ENCODE results near the gene SYT2. TPM values are rescaled to one million over a fixed set of nuclear protein-coding genes. Genes with fewer than 3 reads are reported as not detected.

The SYT2 gene
- total and polyA plus RNA-seq, 9 of the 15 experiments (the other 6 are each of a cell fraction or from before 2014, with no cell fraction given): not detected

DNA sequence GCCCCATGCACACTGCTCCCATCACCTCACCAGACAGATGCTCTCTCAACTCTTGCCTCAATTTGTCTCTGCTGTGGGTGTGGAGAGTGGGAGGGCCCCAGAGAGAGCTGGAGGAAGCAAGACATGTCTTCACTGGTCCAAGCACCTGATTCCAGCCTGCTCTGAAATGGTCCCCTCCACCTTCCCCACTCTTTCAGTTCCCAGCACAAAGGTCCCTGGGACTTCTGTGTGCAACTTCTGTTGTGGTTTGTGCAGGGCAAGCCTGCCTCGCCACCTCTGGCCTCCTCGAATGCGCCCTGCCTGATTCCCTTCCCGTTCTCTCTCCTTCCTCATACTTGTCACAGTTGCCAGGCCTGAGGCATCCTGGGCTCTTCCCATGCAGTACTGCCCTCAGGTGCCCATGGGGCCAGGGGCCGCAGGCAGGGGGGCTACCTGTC, 119.3 kb downstream of the SYT2 start:
- 56% methylated on average over 5 of the region's 5 CpGs for WGBS (ENCODE audit: insufficient coverage, low coverage, missing lambda C conversion rate)
- H3K9me1 ChIP-seq (ENCODE audit: control insufficient read depth, insufficient read depth, low read length): no peaks in the 10 kb centered on the region
- peak; percentile 14; the same call in 2 of the 3 replicates for ATAC-seq
- H3K9me3 ChIP-seq (replicated peaks; ENCODE audit: control insufficient read depth, insufficient read depth, low read depth, low read length): no peaks in the 10 kb centered on the region
- TF ChIP-seq KDM5B (IDR thresholded peaks at IDR 0.05; ENCODE audit: insufficient replicate concordance, low read depth, low read length) (no peak), KDM1A (IDR thresholded peaks at IDR 0.05) (no peak), ARID2 (IDR thresholded peaks at IDR 0.05) (no peak), BCL6 (CRISPR knock-in tag; IDR thresholded peaks at IDR 0.05) (no peak), CCAR2 (IDR thresholded peaks at IDR 0.05; ENCODE audit: low read depth, low read length) (no peak), KAT7 (CRISPR knock-in tag; IDR thresholded peaks at IDR 0.05; ENCODE audit: borderline replicate concordance) (no peak), ZNF311 (CRISPR knock-in tag; IDR thresholded peaks at IDR 0.05) (no peak), SIX5 (IDR thresholded peaks at IDR 0.05; ENCODE audit: borderline replicate concordance in 1 of 2, insufficient read depth in 1 of 2, low read depth in 1 of 2, low read length in 2 of 2) (no peak), GTF2F1 (IDR thresholded peaks at IDR 0.05; ENCODE audit: low read depth, low read length) (no peak), RBM14 (IDR thresholded peaks at IDR 0.05; ENCODE audit: borderline replicate concordance, insufficient read depth, low read depth, low read length) (no peak), KDM4B (IDR thresholded peaks at IDR 0.05; ENCODE audit: borderline replicate concordance in 2 of 2, low read depth in 1 of 2) (no peak), ZNF121 (CRISPR knock-in tag; conservative IDR thresholded peaks at IDR 0.05) (no peak), GATAD2B (IDR thresholded peaks at IDR 0.05; ENCODE audit: borderline replicate concordance) (no peak), GTF2A2 (tag; IDR thresholded peaks at IDR 0.05) (no peak), MTA2 (IDR thresholded peaks at IDR 0.05; ENCODE audit: low read depth) (no peak), ZNF699 (CRISPR knock-in tag; IDR thresholded peaks at IDR 0.05; ENCODE audit: insufficient replicate concordance) (no peak), ZNF445 (CRISPR knock-in tag; IDR thresholded peaks at IDR 0.05; ENCODE audit: low read depth) (no peak), ZNF165 (CRISPR knock-in tag; IDR thresholded peaks at IDR 0.05; ENCODE audit: borderline replicate concordance) (no peak), XRCC4 (IDR thresholded peaks at IDR 0.05; ENCODE audit: extremely low read depth, insufficient read depth, insufficient read length) (no peak)
- TF ChIP-seq, protein P1, sequence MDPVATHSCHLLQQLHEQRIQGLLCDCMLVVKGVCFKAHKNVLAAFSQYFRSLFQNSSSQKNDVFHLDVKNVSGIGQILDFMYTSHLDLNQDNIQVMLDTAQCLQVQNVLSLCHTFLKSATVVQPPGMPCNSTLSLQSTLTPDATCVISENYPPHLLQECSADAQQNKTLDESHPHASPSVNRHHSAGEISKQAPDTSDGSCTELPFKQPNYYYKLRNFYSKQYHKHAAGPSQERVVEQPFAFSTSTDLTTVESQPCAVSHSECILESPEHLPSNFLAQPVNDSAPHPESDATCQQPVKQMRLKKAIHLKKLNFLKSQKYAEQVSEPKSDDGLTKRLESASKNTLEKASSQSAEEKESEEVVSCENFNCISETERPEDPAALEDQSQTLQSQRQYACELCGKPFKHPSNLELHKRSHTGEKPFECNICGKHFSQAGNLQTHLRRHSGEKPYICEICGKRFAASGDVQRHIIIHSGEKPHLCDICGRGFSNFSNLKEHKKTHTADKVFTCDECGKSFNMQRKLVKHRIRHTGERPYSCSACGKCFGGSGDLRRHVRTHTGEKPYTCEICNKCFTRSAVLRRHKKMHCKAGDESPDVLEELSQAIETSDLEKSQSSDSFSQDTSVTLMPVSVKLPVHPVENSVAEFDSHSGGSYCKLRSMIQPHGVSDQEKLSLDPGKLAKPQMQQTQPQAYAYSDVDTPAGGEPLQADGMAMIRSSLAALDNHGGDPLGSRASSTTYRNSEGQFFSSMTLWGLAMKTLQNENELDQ (CRISPR knock-in tag; IDR thresholded peaks at IDR 0.05; ENCODE audit: borderline replicate concordance): no peak
- no peak overlapping the region for H2AFZ ChIP-seq (ENCODE audit: low read depth, low read length)
- BruUV-seq (replicated peaks): no TSS peak
- H3K9ac ChIP-seq (ENCODE audit: insufficient read depth in 1 of 2, low read depth in 2 of 2, low read length in 2 of 2): no peak overlapping the region
- in situ Hi-C loops (cut with MboI): no loop called here
- FAIRE-seq: no peak
- peaks cover 2 to 7% of the 10 kb centered on the region in 2 experiments; a peak in 2 of 5 replicates for H3K27me3 ChIP-seq (ENCODE audit: control insufficient read depth in 2 of 2, insufficient read depth in 2 of 2, low read length in 2 of 2)
- no peaks in the 10 kb centered on the region for H3K79me2 ChIP-seq (ENCODE audit: control insufficient read depth, insufficient read depth, low read length)
- H3K27ac ChIP-seq (ENCODE audit: extremely low read depth, low read depth, low read length): no peak overlapping the region
- ChIA-PET POLR2A (no interaction called here), CTCF (ENCODE audit: low intra/inter-chr PET ratio) (no interaction called here)
- H3K4me3 ChIP-seq: no peak overlapping the region
- no peaks in the 10 kb centered on the region; the same call in 1 of the 2 replicates for H4K20me1 ChIP-seq (replicated peaks; ENCODE audit: control insufficient read depth, insufficient read depth, low read length)
- no peak for DNase-seq (ENCODE audit: extremely low read depth in 1 of 4, low spot score in 3 of 4)
- no peaks in the 10 kb centered on the region for H3K36me3 ChIP-seq (ENCODE audit: control insufficient read depth, insufficient read depth, low read length)
- peaks cover 2 to 7% of the 10 kb centered on the region in 2 experiments; a peak in 2 of 5 replicates for H3K4me1 ChIP-seq (replicated peaks in 1 of 2; ENCODE audit: control insufficient read depth in 2 of 2, insufficient read depth in 2 of 2, low read length in 2 of 2)
- intact Hi-C loops (cut with micrococcal nuclease): no loop called here
- H3K4me2 ChIP-seq (ENCODE audit: insufficient read depth, low read length): no peak overlapping the region
